GM12801 (cell line): ENCODE measurements around the gene DARS1.

Source experiments
- CTCF ChIP-seq: IDR thresholded peaks from one replicate; pipeline ENCODE4 v1.5.1; 2011; ENCODE audit warnings: control low read depth; ENCODE audit not compliant: insufficient read length; ENCODE audit errors: extremely low read depth

DARS1 gene

GRCh38 chr2:135985018-135985825, at the start of gene DARS1:
TSS of gene DARS1 (minus strand) at chr2:135985626. CDS start at chr2:135985468, 158 bp downstream.
- TF ChIP-seq CTCF, result no peak

- no peak for TF ChIP-seq CTCF
Observed at GRCh38 chr2:136034629-136035028, 49.2 kb upstream of the DARS1 start.

GRCh38 chr2:136032817-136033535, 47.5 kb upstream of the DARS1 start:
- TF ChIP-seq CTCF, result no peak

DNA sequence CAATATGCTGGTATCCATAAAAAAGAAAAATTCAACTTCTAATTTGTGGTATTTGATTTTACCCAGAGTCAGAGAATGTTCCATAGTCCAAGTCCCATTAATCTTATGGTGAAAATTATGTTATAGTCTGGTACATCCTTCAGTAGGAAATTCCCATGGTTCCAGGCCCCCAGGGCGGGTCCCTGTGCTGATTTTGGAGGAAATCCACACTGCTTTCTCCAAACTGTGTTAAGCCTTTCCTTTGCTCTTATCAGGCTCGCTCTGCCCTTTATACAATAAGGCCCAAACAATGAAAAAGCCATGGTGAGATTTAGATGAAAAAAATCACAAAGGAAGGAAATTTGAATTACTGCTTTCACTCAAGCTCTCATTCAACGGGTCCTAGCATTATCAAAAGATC, 46.8 kb upstream of the DARS1 start:
- TF ChIP-seq CTCF, result no peak

- no peak for TF ChIP-seq CTCF
Observed at GRCh38 chr2:136031711-136032110, 46.3 kb upstream of the DARS1 start.

GRCh38 chr2:136030406-136030805, 45.0 kb upstream of the DARS1 start:
- TF ChIP-seq CTCF, result no peak

DNA sequence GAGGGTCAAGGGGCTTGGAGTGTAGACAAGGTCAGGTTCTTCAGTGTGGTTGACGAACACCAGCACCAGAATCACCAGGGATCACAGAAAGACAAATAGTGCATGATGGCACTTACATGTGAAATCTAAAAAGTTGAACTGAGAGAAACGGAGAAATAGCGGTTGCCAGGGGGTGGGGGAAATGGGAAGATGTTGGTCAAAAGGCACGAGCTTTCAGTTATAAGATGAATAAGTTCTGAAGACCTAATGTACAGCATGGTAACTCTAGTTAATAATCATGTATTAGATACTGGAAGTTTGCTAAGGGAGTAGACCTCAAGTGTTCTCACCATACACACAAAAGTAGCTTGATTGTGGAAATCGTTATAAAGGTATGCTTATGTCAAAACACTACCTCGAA, 43.7 kb upstream of the DARS1 start:
- no peak for TF ChIP-seq CTCF
